Adrenal gland (tissue), 5 donors: ENCODE measurements around the gene KCNJ14.

Experiments
- CTCF ChIP-seq, 6 experiments: fragments of 450-650 bp in 4 of 6; fragments of 200-600 bp in 2 of 6; sonication (generic) in 1 of 6; IDR thresholded peaks; 1 replicate in 5 of 6; 2 replicates in 1 of 6; pipeline versions ENCODE4 v1.5.1 to v1.8.0; 2016 to 2021; ENCODE audit warnings: antibody characterized with exemption in 6 of 6, mild to moderate bottlenecking in 2 of 6, moderate library complexity in 1 of 6
- POLR2A ChIP-seq, 2 donors: fragments of 450-650 bp; IDR thresholded peaks; one replicate each; pipeline ENCODE4 v1.6.1; 2017; ENCODE audit warnings: antibody characterized with exemption in 2 of 2, mild to moderate bottlenecking in 2 of 2, moderate library complexity in 1 of 2
- donor health status: DM: no; HTN: no; CAD: no.

GRCh38 chr19:48473161-48473966 lies 18.0 kb downstream of the KCNJ14 start:
- TF ChIP-seq CTCF (IDR thresholded peaks at IDR 0.05) (no peak), POLR2A (IDR thresholded peaks at IDR 0.05) (no peak)
